H1 (cell line): Measurements from ENCODE around the gene UHRF1. TPM values are rescaled to one million over a fixed set of nuclear protein-coding genes. Genes with fewer than 3 reads are reported as not detected.

Experiments used
- CTCF ChIA-PET: fragments of 300-600 bp; sonication (Branson Sonifier 250); formaldehyde crosslinking; loops from one replicate; lab custom pipeline; 2021; ENCODE audit not compliant: partially characterized antibody; lab: Charles Lee
- POLR2A ChIA-PET: fragments of 300-600 bp; sonication (Branson Sonifier 250); formaldehyde crosslinking; loops from one replicate; lab custom pipeline; 2021; ENCODE audit warnings: inconsistent platforms; ENCODE audit not compliant: partially characterized antibody; lab: Charles Lee
- DNase-seq, 2 experiments: peaks; one replicate each; pipeline versions ENCODE4 v3.0.0 to v3.0.0-alpha.2; 2010 to 2022; ENCODE audit warnings: low spot score in 2 of 2, low read depth in 1 of 2, mixed read lengths in 1 of 2
- FAIRE-seq: peaks from 2 replicates; lab custom pipeline; 2011; peaks lifted over from hg19 to GRCh38; lab: Jason Lieb, UNC
- H2AFZ ChIP-seq: 2 replicates; pipeline ENCODE4 v1.8.1; 2012; ENCODE audit warnings: low read length, inconsistent platforms
- H2AK5ac ChIP-seq: 2 replicates; pipeline ENCODE4 v1.6.1; 2013; ENCODE audit warnings: low read depth, low read length
- H2BK120ac ChIP-seq: replicated peaks from 2 replicates; pipeline ENCODE3; 2013; ENCODE audit warnings: low read depth, low read length, inconsistent platforms
- H2BK12ac ChIP-seq: 2 replicates; pipeline ENCODE4 v1.6.1; 2013; ENCODE audit warnings: low read depth, low read length
- H2BK15ac ChIP-seq: 2 replicates; pipeline ENCODE4 v1.6.1; 2013; ENCODE audit warnings: low read length
- H2BK20ac ChIP-seq: 2 replicates; pipeline ENCODE4 v1.6.1; 2013; ENCODE audit warnings: low read length
- H2BK5ac ChIP-seq: 2 replicates; pipeline ENCODE4 v1.6.1; 2013; ENCODE audit warnings: low read depth, low read length
- H3K14ac ChIP-seq: 2 replicates; pipeline ENCODE4 v1.6.1; 2013; ENCODE audit warnings: inconsistent platforms; ENCODE audit not compliant: insufficient read length
- H3K18ac ChIP-seq: 2 replicates; pipeline ENCODE4 v1.6.1; 2013; ENCODE audit warnings: low read length; ENCODE audit errors: extremely low read depth
- H3K23ac ChIP-seq: 2 replicates; pipeline ENCODE4 v1.6.1; 2013; ENCODE audit warnings: inconsistent platforms; ENCODE audit not compliant: insufficient read length
- H3K23me2 ChIP-seq: 2 replicates; pipeline ENCODE4 v1.6.1; 2013; ENCODE audit warnings: low read depth, low read length
- H3K27ac ChIP-seq: 2 replicates; pipeline ENCODE4 v1.6.1; 2011; ENCODE audit warnings: low read depth, low read length, inconsistent platforms
- H3K27me3 ChIP-seq, 4 experiments: replicated peaks in 1 of 4; 1 replicate in 1 of 4; 2 replicates in 3 of 4; pipeline versions ENCODE4 v1.6.1 to v1.8.1; 2011 to 2013; ENCODE audit warnings: low read length in 3 of 4, mild to moderate bottlenecking in 3 of 4, inconsistent platforms in 2 of 4, mixed read lengths in 2 of 4, moderate library complexity in 1 of 4; ENCODE audit not compliant: control insufficient read depth in 3 of 4, insufficient read depth in 3 of 4; ENCODE audit errors: extremely low read depth in 1 of 4
- H3K36me3 ChIP-seq, 4 experiments: 2 replicates each; pipeline versions ENCODE4 v1.6.1 to v1.8.1; 2011 to 2013; ENCODE audit warnings: mild to moderate bottlenecking in 4 of 4, low read length in 3 of 4, moderate library complexity in 2 of 4, control low read depth in 1 of 4, inconsistent platforms in 1 of 4; ENCODE audit not compliant: insufficient read depth in 4 of 4, control insufficient read depth in 2 of 4
- H3K4ac ChIP-seq: replicated peaks from 2 replicates; pipeline ENCODE3; 2013; ENCODE audit warnings: low read length, low read depth, mixed read lengths, inconsistent platforms; ENCODE audit not compliant: insufficient read length
- H3K4me1 ChIP-seq, 4 experiments: replicated peaks in 1 of 4; 1 replicate in 1 of 4; 2 replicates in 3 of 4; pipeline versions ENCODE4 v1.6.1 to v1.8.1; 2011 to 2013; ENCODE audit warnings: low read length in 3 of 4, inconsistent platforms in 2 of 4, mixed read lengths in 1 of 4; ENCODE audit not compliant: insufficient read depth in 4 of 4, control insufficient read depth in 3 of 4
- H3K4me2 ChIP-seq, 2 experiments: 2 replicates each; pipeline versions ENCODE4 v1.6.1 to v1.8.1; 2011 to 2013; ENCODE audit warnings: low read depth in 2 of 2, low read length in 2 of 2, control low read depth in 1 of 2, inconsistent platforms in 1 of 2, mild to moderate bottlenecking in 1 of 2; ENCODE audit not compliant: insufficient read depth in 1 of 2
- H3K4me3 ChIP-seq, 4 experiments: fragments of 200-600, 300-600 bp in 1 of 4; sonication (generic), shearing (Covaris generic), sonication (Bioruptor Twin) in 1 of 4; 2 replicates each; pipeline versions ENCODE4 v1.5.1 to v1.8.1; 2011 to 2016; ENCODE audit warnings: low read length in 4 of 4, low read depth in 3 of 4, control low read depth in 2 of 4, inconsistent platforms in 2 of 4, mild to moderate bottlenecking in 2 of 4, mixed read lengths in 1 of 4, moderate library complexity in 1 of 4; ENCODE audit not compliant: insufficient read depth in 2 of 4; ENCODE audit errors: extremely low read depth in 1 of 4
- H3K56ac ChIP-seq: replicated peaks from 2 replicates; pipeline ENCODE3; 2013; ENCODE audit warnings: low read depth, mild to moderate bottlenecking, mixed read lengths, low read length, inconsistent platforms; ENCODE audit not compliant: insufficient read length
- H3K79me1 ChIP-seq: 2 replicates; pipeline ENCODE4 v1.6.1; 2013; ENCODE audit warnings: low read depth, low read length, control low read depth
- H3K79me2 ChIP-seq, 2 experiments: 2 replicates each; pipeline versions ENCODE4 v1.6.1 to v1.8.1; 2012 to 2013; ENCODE audit warnings: low read length in 2 of 2, mild to moderate bottlenecking in 2 of 2, inconsistent platforms in 1 of 2; ENCODE audit not compliant: insufficient read depth in 2 of 2, control insufficient read depth in 1 of 2
- H3K9ac ChIP-seq, 4 experiments: replicated peaks in 1 of 4; 1 replicate in 1 of 4; 2 replicates in 3 of 4; pipeline versions ENCODE4 v1.6.1 to v1.8.1; 2011 to 2013; ENCODE audit warnings: low read depth in 3 of 4, low read length in 3 of 4, control low read depth in 2 of 4, mild to moderate bottlenecking in 2 of 4, moderate library complexity in 2 of 4, inconsistent platforms in 1 of 4; ENCODE audit errors: extremely low read depth in 1 of 4
- H3K9me3 ChIP-seq, 2 experiments: 2 replicates each; pipeline versions ENCODE4 v1.6.1 to v1.8.1; 2012 to 2013; ENCODE audit warnings: mild to moderate bottlenecking in 2 of 2, moderate library complexity in 2 of 2, control low read depth in 1 of 2, inconsistent platforms in 1 of 2, low read depth in 1 of 2, low read length in 1 of 2, mixed read lengths in 1 of 2; ENCODE audit not compliant: insufficient read depth in 2 of 2
- H4K20me1 ChIP-seq, 2 experiments: replicated peaks in 1 of 2; 2 replicates each; pipeline versions ENCODE3 to v1.8.1; 2011 to 2013; ENCODE audit warnings: inconsistent platforms in 2 of 2, low read length in 2 of 2, mild to moderate bottlenecking in 1 of 2; ENCODE audit not compliant: insufficient read depth in 2 of 2, control insufficient read depth in 1 of 2
- H4K5ac ChIP-seq: 2 replicates; pipeline ENCODE4 v1.6.1; 2013; ENCODE audit warnings: low read length, low read depth, mixed read lengths, inconsistent platforms; ENCODE audit not compliant: insufficient read length
- H4K8ac ChIP-seq: 2 replicates; pipeline ENCODE4 v1.8.0; 2013; ENCODE audit warnings: mild to moderate bottlenecking, moderate library complexity, low read length, inconsistent platforms; ENCODE audit not compliant: insufficient read depth; ENCODE audit errors: extremely low read depth
- H4K91ac ChIP-seq: replicated peaks from 2 replicates; pipeline ENCODE3; 2013; ENCODE audit warnings: low read length, mixed read lengths, inconsistent platforms; ENCODE audit not compliant: insufficient read length
- JUN ChIP-seq: IDR thresholded peaks from 2 replicates; pipeline ENCODE4 v1.6.1; 2011; ENCODE audit warnings: low read depth, mild to moderate bottlenecking, improper control_type of control experiment, low read length
- SP1 ChIP-seq: IDR thresholded peaks from 2 replicates; pipeline ENCODE4 v1.6.1; 2011; ENCODE audit warnings: low read depth, low read length
- WGBS, 2 experiments: shearing (Covaris generic) in 1 of 2; methylation state at CpG; one replicate each; pipeline versions ENCODE4 v1.1.6 to v1.1.7; 2013 to 2015; ENCODE audit warnings: low lambda C conversion rate in 2 of 2, mixed read lengths in 2 of 2, inconsistent platforms in 1 of 2, low coverage in 1 of 2, missing lambda C conversion rate in 1 of 2; ENCODE audit not compliant: insufficient replicate concordance in 2 of 2, insufficient coverage in 1 of 2, insufficient read length in 1 of 2; ENCODE audit errors: extremely low coverage in 1 of 2, missing lambda C conversion rate in 1 of 2; 5-methylcytosine and 5-hydroxymethylcytosine counted together
- polyA plus RNA-seq, 7 experiments: library from polyadenylated mRNA; depleted of rRNA in 3 of 7; stranded (reverse) in 5 of 7; unstranded in 2 of 7; fragments of >200 nt in 5 of 7; fragments of 200-250 nt in 2 of 7; gene quantifications; 1 replicate in 5 of 7; 2 replicates in 1 of 7; 4 replicates in 1 of 7; pipeline versions ENCODE4 v1.2.1 to v1.2.3, GENCODE V29; 2011 to 2013; ENCODE audit warnings: missing spikeins in 2 of 7, mixed read lengths in 2 of 7
- total RNA-seq: library from RNA; stranded (reverse); fragmentation: NEBNext Ultra II Directional; extraction: Animal tissue kit (Norgen Biotek cat#: 25700); gene quantifications from 2 replicates; pipeline ENCODE4 v1.2.1, GENCODE V29; 2021

UHRF1 gene
- total and polyA plus RNA-seq, 2 of the 8 experiments (the other 6 are each of a cell fraction or from before 2014, with no cell fraction given), result 14.7 to 65.8 TPM

DNA sequence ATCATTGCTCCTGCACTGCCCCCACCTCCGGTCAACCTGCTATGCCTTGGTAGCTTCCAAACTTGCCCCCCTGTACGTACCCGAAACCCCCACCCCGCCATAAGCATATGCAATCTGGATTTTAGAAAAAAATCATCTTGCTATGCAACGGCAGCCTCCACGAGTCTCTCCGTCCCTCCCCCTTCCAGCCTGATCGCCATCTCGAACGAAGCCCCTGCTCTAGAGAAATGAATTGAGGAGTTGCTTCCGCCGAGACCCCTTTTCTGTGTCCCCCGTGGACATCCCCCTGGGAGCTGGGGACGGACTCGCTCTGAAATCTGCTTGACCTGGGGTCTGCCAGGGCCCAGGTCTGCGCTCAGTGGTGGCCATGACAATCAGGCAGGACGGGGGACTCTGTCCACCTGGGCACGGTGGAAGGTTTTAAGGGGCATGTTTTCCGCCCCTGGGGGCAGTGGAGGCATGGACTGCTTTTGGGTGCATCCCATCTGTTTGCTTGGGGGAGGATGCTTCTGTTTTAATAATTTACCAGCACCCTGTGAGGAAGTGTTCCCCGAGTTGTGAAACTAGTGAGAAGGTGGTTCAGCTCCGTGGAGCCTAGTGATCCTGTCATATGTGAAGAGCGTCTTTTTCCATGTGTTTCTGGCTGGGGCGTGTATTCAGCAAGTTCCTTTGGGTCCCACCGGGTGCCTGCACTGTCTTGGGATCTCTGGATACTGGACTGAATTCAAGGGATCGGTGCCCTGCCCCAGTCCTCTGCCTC, 60.7 kb downstream of the UHRF1 start:
- Histone ChIP-seq H3K4me3 (peak overlapping the region; percentile 49 to 67 (median 57)), H3K23ac (no peak overlapping the region), H3K4me1 (peaks cover 3 to 17% (median 14%) of the 10 kb centered on the region in 4 experiments), H3K56ac (no peak overlapping the region), H2AFZ (no peak overlapping the region), H3K79me2 (peaks cover 10 to 43% of the 10 kb centered on the region in 2 experiments; a peak in 3 of 4 replicates), H3K4ac (no peak overlapping the region), H3K18ac (no peak overlapping the region; the same call in 1 of the 2 replicates), H3K27ac (no peak overlapping the region), H3K36me3 (no peaks in the 10 kb centered on the region), H3K9me3 (no peaks in the 10 kb centered on the region), H3K79me1 (peaks cover 13% of the 10 kb centered on the region), H2BK5ac (no peak overlapping the region), H4K20me1 (peaks cover 11 to 15% of the 10 kb centered on the region in 2 experiments), H3K4me2 (peak overlapping the region; percentile 79 to 98), H3K23me2 (peaks cover 13% of the 10 kb centered on the region; the same call in 1 of the 2 replicates), H2AK5ac (no peak overlapping the region), H3K27me3 (peaks cover 0 to 5% (median 0%) of the 10 kb centered on the region in 4 experiments; a peak in 2 of 7 replicates), H4K5ac (no peak overlapping the region), H2BK120ac (no peak overlapping the region), H3K14ac (no peak overlapping the region), H2BK12ac (no peak overlapping the region), H3K9ac (peak overlapping the region; percentile 23 to 88 (median 48); a peak in 4 of 7 replicates), H2BK15ac (no peak overlapping the region), H4K8ac (peak overlapping the region; percentile 28; the same call in 1 of the 2 replicates), H4K91ac (no peak overlapping the region), H2BK20ac (no peak overlapping the region)
- no peak for FAIRE-seq
- ChIA-PET POLR2A (interaction anchor here (0.9 to 2.5 kb wide), 5 partner anchors 9 to 99 kb away, joined by 3 to 11 read pairs (median 3); no protein-coding TSS in a partner anchor), CTCF (interaction anchor here (0.6 to 5.7 kb wide), 10 partner anchors 11 to 160 kb away, joined by 3 to 38 read pairs (median 4); no protein-coding TSS in a partner anchor)
- DNase-seq, result peak in 1 of 2 experiments; percentile 65
- WGBS, 2 experiments, result 15% methylated on average over 25 of the region's 25 CpGs; no CpG with 5 or more reads in 1 of the 2 experiments
- TF ChIP-seq JUN, result no peak
- TF ChIP-seq SP1, result no peak
